ENCODE measurements around the gene ABCD1.
"Not testable (repeated sequence)": the region's sequence is repeated elsewhere in the genome, so short reads cannot be mapped to it uniquely, and the experiment has no call there.

Gene ABCD1

DNA sequence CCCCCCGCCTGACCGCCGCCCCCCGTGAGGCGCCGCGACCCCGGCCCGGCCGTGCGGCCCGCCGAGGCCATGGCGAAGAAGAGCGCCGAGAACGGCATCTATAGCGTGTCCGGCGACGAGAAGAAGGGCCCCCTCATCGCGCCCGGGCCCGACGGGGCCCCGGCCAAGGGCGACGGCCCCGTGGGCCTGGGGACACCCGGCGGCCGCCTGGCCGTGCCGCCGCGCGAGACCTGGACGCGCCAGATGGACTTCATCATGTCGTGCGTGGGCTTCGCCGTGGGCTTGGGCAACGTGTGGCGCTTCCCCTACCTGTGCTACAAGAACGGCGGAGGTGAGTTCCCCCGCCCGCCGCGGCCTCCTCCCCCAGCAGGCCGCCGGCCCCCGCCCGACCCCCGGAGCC lies 36.1 kb upstream of the ABCD1 start:
- Histone ChIP-seq H3K4me3 (ENCODE audit: insufficient read depth, low read depth, low read length, poor library complexity, severe bottlenecking) (no peak overlapping the region), H3K9me3 (ENCODE audit: control insufficient read depth, low read length) (no peaks in the 10 kb centered on the region), H3K36me3 (ENCODE audit: control insufficient read depth, insufficient read depth, low read length) (no peaks in the 10 kb centered on the region), H3K27me3 (replicated peaks; ENCODE audit: control insufficient read depth, insufficient read depth, low read length, poor library complexity, severe bottlenecking) (no peaks in the 10 kb centered on the region), H3K27ac (ENCODE audit: insufficient read depth, low read length, poor library complexity, severe bottlenecking) (no peak overlapping the region), H3K4me1 (ENCODE audit: control insufficient read depth, insufficient read depth, low read length, poor library complexity, severe bottlenecking) (no peaks in the 10 kb centered on the region)
- no peak for DNase-seq

DNA sequence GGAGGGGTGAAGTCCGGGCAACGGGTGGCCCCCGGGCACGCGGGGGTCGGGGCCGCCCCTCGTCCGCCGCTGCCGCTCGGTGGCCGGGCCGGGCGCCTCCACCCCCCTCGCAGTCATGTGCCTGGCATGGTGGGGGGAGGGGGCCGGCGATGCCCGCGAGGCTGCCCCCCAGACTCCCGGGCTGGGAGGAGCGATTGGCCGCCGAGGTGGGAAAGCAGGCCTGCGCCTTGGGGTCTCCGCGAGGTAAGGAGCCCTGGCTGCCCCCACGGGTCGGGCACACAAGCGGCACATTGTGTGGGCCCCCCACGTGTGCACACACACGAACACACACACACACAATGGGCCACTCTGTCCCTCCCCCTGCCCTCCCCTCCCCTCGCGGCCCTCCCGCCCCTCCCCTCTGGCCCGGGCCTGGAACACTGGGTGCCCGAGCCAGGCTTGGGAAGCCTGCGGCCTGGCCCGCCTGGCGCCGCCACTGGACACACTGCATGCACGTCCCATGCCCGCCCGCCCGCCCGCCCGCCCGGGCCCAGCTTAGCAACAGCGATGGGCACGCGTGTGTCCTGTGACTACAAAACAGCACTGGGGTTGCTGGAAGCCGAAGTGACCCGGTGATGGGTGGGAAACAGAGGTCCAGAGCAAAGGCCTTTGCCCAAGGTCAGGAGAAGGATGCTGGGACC lies 35.6 kb upstream of the ABCD1 start:
- H3K36me3 ChIP-seq (ENCODE audit: control insufficient read depth, insufficient read depth, low read length): no peaks in the 10 kb centered on the region
- no peak overlapping the region for H3K4me3 ChIP-seq (ENCODE audit: insufficient read depth, low read depth, low read length, poor library complexity, severe bottlenecking)
- H3K4me1 ChIP-seq (ENCODE audit: control insufficient read depth, insufficient read depth, low read length, poor library complexity, severe bottlenecking): no peaks in the 10 kb centered on the region
- no peak for DNase-seq
- H3K27ac ChIP-seq (ENCODE audit: insufficient read depth, low read length, poor library complexity, severe bottlenecking): no peak overlapping the region
- no peaks in the 10 kb centered on the region for H3K27me3 ChIP-seq (replicated peaks; ENCODE audit: control insufficient read depth, insufficient read depth, low read length, poor library complexity, severe bottlenecking)
- H3K9me3 ChIP-seq (ENCODE audit: control insufficient read depth, low read length): no peaks in the 10 kb centered on the region

DNA sequence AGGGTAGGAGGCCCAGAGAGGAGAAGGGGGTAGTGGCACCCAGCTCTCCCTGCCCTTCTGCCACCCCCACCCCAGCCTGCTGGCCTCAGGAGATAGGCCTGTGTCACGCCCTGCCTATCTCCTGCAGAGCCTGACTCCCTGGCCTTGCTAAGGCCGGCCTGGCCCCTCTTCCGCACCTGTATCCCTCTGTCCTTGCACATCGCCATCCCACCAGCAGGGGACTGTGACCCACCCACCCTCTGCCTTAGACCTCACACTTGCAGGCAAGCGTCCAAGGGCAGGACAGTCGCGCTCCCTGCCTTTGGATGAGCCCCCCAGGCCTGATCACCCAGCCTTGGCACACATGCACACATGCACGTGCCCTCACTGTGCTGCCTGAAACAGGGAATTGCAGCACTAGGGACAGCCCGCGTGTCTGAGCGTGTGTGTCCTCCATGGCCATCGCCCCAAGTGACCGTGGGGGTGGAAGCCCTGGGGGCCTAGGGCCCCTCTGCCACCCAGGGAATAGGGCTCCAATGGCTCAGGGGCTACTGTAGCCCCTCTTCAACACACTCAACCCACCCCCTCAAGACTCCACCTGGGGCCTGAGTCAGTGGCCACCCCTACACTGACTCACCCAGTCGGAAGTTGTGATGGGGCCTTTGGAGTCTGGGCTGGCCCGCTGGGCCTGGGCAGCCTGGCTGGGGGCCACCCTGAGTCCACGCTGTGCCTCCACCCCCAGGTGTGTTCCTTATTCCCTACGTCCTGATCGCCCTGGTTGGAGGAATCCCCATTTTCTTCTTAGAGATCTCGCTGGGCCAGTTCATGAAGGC lies 34.8 kb upstream of the ABCD1 start:
- no peak overlapping the region for H3K27ac ChIP-seq (ENCODE audit: insufficient read depth, low read length, poor library complexity, severe bottlenecking)
- H3K9me3 ChIP-seq (ENCODE audit: control insufficient read depth, low read length): no peaks in the 10 kb centered on the region
- no peaks in the 10 kb centered on the region for H3K4me1 ChIP-seq (ENCODE audit: control insufficient read depth, insufficient read depth, low read length, poor library complexity, severe bottlenecking)
- H3K36me3 ChIP-seq (ENCODE audit: control insufficient read depth, insufficient read depth, low read length): no peaks in the 10 kb centered on the region
- no peak for DNase-seq
- no peak overlapping the region for H3K4me3 ChIP-seq (ENCODE audit: insufficient read depth, low read depth, low read length, poor library complexity, severe bottlenecking)
- no peaks in the 10 kb centered on the region for H3K27me3 ChIP-seq (replicated peaks; ENCODE audit: control insufficient read depth, insufficient read depth, low read length, poor library complexity, severe bottlenecking)

DNA sequence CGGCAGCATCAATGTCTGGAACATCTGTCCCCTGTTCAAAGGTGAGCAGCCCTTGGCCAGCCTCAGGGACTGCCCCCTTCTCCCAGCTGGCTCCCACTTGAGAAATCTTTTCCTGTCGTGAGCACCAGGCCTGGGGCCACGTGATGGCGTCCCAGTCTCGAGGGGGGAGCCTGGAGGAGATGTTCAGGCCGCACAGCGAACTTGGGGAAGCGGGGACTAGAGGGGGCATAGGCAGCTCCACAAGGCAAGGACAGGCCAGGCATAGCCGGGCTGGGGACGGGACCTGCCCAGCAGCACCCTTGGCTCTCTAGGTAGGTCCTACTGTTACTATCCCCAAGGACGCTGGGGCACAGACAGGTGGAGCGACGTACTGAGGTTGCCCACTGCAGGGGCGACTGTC lies 34.2 kb upstream of the ABCD1 start:
- Histone ChIP-seq H3K36me3 (ENCODE audit: control insufficient read depth, insufficient read depth, low read length) (no peaks in the 10 kb centered on the region), H3K4me3 (ENCODE audit: insufficient read depth, low read depth, low read length, poor library complexity, severe bottlenecking) (no peak overlapping the region), H3K9me3 (ENCODE audit: control insufficient read depth, low read length) (no peaks in the 10 kb centered on the region), H3K4me1 (ENCODE audit: control insufficient read depth, insufficient read depth, low read length, poor library complexity, severe bottlenecking) (no peaks in the 10 kb centered on the region), H3K27me3 (replicated peaks; ENCODE audit: control insufficient read depth, insufficient read depth, low read length, poor library complexity, severe bottlenecking) (no peaks in the 10 kb centered on the region), H3K27ac (ENCODE audit: insufficient read depth, low read length, poor library complexity, severe bottlenecking) (no peak overlapping the region)
- DNase-seq: no peak

DNA sequence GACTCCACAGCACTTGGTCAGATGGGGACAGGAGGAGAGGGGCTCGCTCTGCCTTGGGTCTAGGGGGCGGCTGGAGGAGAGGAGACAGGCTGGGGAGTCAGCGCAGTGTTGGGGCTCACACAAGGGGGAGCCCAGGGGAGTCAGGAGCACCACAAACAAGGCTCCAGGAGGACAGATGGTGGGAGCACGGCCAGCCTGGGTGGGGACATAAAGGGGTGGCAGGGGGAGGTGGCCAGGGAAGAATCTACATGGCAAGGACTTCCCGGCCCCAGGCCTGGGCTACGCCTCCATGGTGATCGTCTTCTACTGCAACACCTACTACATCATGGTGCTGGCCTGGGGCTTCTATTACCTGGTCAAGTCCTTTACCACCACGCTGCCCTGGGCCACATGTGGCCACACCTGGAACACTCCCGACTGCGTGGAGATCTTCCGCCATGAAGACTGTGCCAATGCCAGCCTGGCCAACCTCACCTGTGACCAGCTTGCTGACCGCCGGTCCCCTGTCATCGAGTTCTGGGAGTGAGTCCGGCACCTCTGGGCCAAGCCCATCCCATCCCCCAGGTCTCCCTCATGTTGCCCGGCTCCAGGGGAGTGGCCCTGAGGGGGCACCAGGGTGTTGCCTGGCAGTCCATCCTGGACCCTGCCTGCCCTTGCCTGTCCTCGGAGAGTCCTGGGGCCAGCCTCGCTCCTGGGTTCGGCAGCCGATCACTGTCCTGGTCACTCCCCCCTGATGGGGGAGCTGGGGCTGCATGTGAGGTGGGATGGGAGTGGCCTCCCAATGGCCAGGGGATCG lies 33.4 kb upstream of the ABCD1 start:
- not testable (repeated sequence) for H3K4me1 ChIP-seq (ENCODE audit: control insufficient read depth, insufficient read depth, low read length, poor library complexity, severe bottlenecking); H3K36me3 ChIP-seq (ENCODE audit: control insufficient read depth, insufficient read depth, low read length); H3K27me3 ChIP-seq (replicated peaks; ENCODE audit: control insufficient read depth, insufficient read depth, low read length, poor library complexity, severe bottlenecking); H3K27ac ChIP-seq (ENCODE audit: insufficient read depth, low read length, poor library complexity, severe bottlenecking); H3K4me3 ChIP-seq (ENCODE audit: insufficient read depth, low read depth, low read length, poor library complexity, severe bottlenecking); DNase-seq; H3K9me3 ChIP-seq (ENCODE audit: control insufficient read depth, low read length)

DNA sequence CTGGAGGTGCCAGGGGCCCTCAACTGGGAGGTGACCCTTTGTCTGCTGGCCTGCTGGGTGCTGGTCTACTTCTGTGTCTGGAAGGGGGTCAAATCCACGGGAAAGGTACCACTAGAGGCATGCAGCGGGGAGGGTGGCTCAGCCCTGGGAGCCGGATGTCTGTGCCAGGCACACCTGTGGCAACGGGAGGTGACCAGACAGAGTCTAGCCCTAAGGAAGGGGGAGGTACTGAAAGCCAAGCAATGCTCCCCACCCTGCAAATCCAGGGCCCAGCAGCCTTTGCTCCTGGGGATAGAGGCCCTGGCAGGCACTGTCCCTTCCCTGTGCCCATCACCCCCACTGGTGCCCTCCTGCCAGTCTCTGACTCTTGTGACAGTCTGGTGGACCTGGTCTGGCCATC lies 32.7 kb upstream of the ABCD1 start:
- Histone ChIP-seq H3K4me1 (ENCODE audit: control insufficient read depth, insufficient read depth, low read length, poor library complexity, severe bottlenecking) (no peaks in the 10 kb centered on the region), H3K4me3 (ENCODE audit: insufficient read depth, low read depth, low read length, poor library complexity, severe bottlenecking) (no peak overlapping the region), H3K36me3 (ENCODE audit: control insufficient read depth, insufficient read depth, low read length) (no peaks in the 10 kb centered on the region), H3K27me3 (replicated peaks; ENCODE audit: control insufficient read depth, insufficient read depth, low read length, poor library complexity, severe bottlenecking) (no peaks in the 10 kb centered on the region), H3K9me3 (ENCODE audit: control insufficient read depth, low read length) (no peaks in the 10 kb centered on the region), H3K27ac (ENCODE audit: insufficient read depth, low read length, poor library complexity, severe bottlenecking) (no peak overlapping the region)
- no peak for DNase-seq

DNA sequence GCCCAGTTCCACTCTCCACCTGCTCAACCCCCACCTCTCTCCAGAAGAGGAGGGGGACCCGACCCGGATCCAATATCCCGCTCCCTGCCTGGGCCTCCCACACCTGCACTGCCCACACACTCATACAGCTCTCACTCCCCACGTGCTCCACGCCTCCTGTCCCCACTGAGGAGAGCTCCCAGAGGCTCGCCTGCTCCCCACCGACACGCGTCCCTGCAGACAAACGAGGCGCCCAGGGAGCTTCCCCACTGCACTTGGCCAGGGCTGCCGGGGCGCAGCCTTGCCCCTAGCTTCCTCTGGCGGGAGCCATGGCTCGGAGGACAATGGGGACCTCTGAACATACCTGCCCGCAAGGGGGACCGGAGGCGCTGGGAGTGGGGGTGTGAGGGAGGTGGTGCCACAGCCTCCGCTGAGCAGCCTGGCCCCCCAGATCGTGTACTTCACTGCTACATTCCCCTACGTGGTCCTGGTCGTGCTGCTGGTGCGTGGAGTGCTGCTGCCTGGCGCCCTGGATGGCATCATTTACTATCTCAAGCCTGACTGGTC lies 32.0 kb upstream of the ABCD1 start:
- no peaks in the 10 kb centered on the region for H3K4me1 ChIP-seq (ENCODE audit: control insufficient read depth, insufficient read depth, low read length, poor library complexity, severe bottlenecking)
- H3K27ac ChIP-seq (ENCODE audit: insufficient read depth, low read length, poor library complexity, severe bottlenecking): no peak overlapping the region
- H3K27me3 ChIP-seq (replicated peaks; ENCODE audit: control insufficient read depth, insufficient read depth, low read length, poor library complexity, severe bottlenecking): no peaks in the 10 kb centered on the region
- no peaks in the 10 kb centered on the region for H3K9me3 ChIP-seq (ENCODE audit: control insufficient read depth, low read length)
- no peaks in the 10 kb centered on the region for H3K36me3 ChIP-seq (ENCODE audit: control insufficient read depth, insufficient read depth, low read length)
- DNase-seq: no peak
- no peak overlapping the region for H3K4me3 ChIP-seq (ENCODE audit: insufficient read depth, low read depth, low read length, poor library complexity, severe bottlenecking)

DNA sequence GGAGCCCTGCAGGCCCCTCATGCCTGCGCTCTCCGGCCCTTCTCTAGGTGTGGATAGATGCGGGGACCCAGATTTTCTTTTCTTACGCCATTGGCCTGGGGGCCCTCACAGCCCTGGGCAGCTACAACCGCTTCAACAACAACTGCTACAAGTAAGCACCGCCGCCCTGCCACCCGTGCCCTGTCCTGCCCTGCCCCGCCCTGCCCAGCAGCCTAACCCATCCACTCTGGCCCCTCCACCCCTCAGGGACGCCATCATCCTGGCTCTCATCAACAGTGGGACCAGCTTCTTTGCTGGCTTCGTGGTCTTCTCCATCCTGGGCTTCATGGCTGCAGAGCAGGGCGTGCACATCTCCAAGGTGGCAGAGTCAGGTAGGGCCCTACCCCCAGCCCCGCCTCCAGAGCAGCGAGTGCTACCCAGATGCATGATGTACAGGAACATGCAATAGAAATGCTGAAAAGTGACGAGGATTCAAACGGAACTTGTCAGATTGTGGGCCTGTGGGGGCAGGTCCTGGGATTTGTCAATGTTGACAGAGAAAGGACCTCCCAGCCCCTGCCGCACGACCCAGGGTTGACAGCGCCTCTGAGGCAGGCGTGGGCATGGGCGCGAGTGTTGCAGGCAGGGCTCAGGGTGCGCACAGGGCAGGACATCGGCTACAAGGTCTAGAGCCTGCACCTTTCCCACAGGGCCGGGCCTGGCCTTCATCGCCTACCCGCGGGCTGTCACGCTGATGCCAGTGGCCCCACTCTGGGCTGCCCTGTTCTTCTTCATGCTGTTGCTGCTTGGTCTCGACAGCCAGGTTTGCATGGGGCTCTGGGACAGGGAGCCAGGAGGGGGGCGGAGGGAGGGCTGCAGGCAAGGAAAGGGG lies 31.2 kb upstream of the ABCD1 start:
- DNase-seq: no peak
- no peak overlapping the region for H3K4me3 ChIP-seq (ENCODE audit: insufficient read depth, low read depth, low read length, poor library complexity, severe bottlenecking)
- H3K4me1 ChIP-seq (ENCODE audit: control insufficient read depth, insufficient read depth, low read length, poor library complexity, severe bottlenecking): no peaks in the 10 kb centered on the region
- no peaks in the 10 kb centered on the region for H3K27me3 ChIP-seq (replicated peaks; ENCODE audit: control insufficient read depth, insufficient read depth, low read length, poor library complexity, severe bottlenecking)
- no peak overlapping the region for H3K27ac ChIP-seq (ENCODE audit: insufficient read depth, low read length, poor library complexity, severe bottlenecking)
- no peaks in the 10 kb centered on the region for H3K36me3 ChIP-seq (ENCODE audit: control insufficient read depth, insufficient read depth, low read length)
- no peaks in the 10 kb centered on the region for H3K9me3 ChIP-seq (ENCODE audit: control insufficient read depth, low read length)

DNA sequence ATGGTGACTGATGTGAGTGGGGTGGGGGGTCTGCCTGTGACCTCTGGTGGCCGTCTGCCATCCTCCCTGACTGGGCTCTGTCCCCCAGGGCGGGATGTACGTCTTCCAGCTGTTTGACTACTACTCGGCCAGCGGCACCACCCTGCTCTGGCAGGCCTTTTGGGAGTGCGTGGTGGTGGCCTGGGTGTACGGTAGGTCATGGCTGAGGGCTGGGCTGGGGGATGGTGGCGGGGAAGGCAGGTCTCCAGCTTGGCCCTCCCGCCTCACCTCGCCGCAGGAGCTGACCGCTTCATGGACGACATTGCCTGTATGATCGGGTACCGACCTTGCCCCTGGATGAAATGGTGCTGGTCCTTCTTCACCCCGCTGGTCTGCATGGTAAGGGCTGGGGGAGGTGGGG lies 30.4 kb upstream of the ABCD1 start:
- not testable (repeated sequence) for H3K4me3 ChIP-seq (ENCODE audit: insufficient read depth, low read depth, low read length, poor library complexity, severe bottlenecking); DNase-seq; H3K27ac ChIP-seq (ENCODE audit: insufficient read depth, low read length, poor library complexity, severe bottlenecking); H3K4me1 ChIP-seq (ENCODE audit: control insufficient read depth, insufficient read depth, low read length, poor library complexity, severe bottlenecking); H3K36me3 ChIP-seq (ENCODE audit: control insufficient read depth, insufficient read depth, low read length); H3K27me3 ChIP-seq (replicated peaks; ENCODE audit: control insufficient read depth, insufficient read depth, low read length, poor library complexity, severe bottlenecking); H3K9me3 ChIP-seq (ENCODE audit: control insufficient read depth, low read length)
